ENCODE results near the gene PHTF1.

Gene PHTF1

DNA sequence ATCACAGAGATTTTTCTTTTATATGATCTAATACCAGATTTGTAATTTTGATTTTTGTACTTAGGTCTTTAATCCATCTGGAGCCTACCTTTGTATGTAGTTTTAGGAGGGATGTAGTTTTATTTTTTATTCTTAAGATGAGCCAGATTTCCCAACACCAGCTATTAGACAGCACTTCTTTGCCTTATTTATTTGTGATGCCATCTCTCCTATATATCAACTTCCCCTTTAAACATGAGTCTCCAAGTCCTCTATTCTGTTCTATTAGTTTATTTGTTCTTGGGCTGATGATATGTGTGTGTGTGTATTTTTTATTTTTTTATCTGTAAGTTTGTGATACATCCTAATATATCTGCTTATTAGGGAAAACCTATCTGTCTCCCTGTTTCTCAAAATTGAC, 94.2 kb downstream of the PHTF1 start:
- DNase-seq (ENCODE audit: low read depth) = no peak

DNA sequence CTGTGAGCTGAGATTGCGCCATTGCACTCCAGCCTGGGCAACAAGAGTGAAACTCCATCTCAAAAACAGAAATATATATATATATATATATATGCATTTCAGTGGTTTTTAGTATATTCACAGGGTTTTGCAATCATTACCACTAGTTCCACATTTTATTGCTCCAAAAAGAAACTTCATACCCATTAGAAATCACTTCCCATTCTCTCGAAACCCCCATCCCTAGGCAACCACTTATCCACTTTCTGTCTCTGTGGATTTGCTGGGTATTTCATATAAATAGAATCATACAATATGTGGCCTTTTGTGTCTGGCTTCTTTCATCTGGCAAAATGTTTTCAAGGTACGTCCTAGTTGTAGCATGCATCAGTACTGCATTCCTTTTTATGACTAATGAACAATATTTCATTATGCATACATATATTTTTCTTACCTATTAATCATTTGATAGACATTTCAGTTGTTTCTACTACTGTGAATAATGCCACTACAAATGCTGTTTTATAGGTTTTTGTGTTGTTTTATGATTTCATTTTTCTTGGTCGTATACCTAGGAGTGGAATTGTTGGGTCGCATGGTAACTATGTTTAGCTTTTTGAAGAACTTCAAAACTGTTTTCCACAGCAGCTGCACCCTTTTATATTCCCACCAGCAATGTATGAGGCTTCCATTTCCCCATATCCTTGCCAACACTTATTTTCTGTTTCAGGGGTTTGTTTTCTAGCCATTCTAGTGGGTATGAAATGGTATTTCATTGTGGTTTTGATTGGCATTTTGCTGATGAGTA, 95.9 kb downstream of the PHTF1 start:
- no peak for DNase-seq (ENCODE audit: low read depth)

DNA sequence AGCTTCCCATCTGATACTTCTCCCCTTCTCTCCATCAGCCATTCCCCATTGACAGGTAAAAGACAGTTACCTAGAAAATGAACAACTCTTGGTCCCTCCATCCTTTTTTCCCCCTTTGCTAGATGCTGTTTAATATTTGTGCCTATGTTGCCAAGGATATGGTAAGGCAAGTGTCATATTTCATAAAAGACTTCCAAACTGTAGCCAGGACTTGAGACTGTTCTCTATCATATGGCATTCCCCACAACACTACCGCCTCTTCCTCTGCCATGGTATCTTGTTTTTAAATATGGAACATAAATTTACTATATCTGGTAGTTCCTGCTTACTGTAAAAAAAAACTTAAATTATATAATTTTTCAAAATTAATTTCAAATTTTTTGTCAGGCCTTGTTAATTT, 97.2 kb downstream of the PHTF1 start:
- no peak for DNase-seq (ENCODE audit: low read depth)

DNA sequence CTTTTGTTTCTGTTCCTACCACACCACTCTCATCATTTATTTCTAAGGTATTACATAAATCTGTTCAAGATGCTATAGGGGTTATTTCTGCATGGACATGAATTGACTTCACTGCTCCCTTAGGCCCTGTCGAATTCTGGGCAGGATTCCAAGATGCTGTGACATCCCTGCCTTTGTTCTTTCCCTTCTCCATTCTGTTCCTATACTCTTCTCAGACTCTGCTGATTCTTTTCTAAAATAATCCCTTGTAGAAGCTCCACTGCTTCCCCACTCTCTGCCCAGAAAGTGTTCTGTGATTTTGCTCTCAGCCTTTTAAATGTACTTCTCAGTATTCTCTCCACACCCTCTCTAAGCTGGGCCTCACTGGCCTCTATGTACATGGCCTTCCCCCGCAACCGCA, 99.2 kb downstream of the PHTF1 start:
- DNase-seq (ENCODE audit: low read depth) = no peak

DNA sequence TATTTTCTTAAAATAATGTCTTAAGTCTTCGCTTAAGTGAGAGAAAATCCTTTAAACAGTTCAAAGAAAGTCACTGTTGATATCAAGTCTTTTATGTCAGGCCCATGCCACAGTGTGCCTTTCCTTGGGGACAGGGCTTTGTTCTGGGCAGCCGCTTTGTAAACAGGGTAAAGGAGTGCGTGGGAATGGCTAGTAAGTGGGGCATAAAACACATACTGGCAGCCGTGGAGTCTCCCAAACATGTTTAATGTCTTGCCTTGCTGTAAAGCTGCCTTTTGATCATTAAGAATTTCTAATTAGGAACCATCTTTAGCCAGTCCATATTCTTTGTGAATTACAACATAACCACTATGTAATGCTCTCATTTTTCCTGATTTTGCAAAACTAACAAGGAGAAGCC, 99.7 kb downstream of the PHTF1 start:
- no peak for DNase-seq (ENCODE audit: low read depth)

DNA sequence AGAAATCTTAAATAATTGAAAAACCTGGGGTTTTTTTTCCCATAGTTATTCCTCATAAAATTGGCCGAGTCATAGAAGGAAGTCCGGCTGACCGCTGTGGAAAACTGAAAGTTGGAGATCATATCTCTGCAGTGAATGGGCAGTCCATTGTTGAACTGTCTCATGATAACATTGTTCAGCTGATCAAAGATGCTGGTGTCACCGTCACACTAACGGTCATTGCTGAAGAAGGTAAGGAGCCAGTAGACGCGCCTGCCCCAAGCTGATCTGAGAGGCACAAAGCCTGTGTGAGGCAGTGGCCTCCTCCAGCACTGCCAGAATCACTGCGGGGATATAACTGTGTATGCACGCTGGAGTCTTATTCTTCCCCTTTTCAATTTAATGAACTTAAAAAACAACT, 100.3 kb downstream of the PHTF1 start:
- no peak for DNase-seq (ENCODE audit: low read depth)

DNA sequence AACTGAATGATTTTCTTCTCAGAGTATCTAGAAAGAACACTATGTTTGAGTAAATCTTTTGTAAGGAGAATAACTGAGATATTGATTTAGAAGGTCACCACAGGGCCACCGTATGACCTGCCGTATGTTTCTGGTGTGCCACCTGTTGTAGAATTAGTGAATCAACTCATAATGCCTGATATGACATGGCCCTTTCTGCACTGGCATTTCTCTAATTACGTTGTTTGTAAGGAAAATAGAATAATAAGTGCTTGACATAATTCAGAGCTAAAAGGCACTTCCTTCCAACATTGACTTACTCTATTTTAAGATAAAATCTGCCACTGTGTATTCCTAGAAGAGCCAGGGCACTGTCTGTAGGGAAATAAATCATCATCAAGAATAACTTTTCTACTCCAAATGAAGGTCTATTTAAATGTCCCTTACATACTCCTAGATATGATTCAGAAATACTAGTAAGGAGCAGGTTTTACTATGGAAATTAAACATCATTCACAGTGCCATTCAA, 101.7 kb downstream of the PHTF1 start:
- DNase-seq (ENCODE audit: low read depth) = no peak

DNA sequence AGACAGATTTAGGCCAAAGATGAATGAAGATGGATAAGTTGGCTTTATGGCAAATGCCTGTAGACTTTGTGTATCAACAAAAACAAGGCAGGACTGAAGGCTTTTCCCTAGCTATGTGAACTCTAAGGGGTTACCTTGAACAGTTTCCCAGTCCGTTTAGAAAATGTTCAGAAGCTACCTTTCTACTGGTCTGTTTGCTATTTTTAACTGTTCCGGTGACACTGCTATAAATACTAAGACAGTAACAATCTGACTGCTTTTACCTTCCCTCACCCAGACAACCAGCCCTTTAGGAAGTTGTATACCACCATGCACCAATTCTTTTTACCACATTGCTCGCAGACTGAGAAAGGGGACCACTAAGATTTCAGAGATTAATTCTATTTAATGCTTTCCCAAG, 102.2 kb downstream of the PHTF1 start:
- DNase-seq (ENCODE audit: low read depth) = no peak

DNA sequence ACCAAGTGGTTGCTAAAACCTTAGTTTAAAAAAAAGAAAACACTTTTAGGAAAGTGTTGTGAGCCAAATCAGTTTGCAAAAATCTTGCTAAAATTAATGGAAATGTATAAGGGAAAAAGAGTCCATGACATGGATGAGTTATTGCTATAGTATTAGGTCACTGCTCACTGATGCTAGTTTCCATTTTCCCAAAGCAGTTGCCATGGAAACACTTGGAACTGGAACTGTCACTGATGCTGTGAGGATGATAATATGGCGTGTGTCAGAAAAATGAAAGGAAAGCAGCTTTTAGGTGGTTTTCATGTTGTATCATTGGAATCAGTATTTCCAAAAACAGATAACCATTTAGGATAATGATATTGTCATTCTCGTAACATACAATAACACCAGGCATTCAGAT, 104.4 kb downstream of the PHTF1 start:
- no peak for DNase-seq (ENCODE audit: low read depth)

DNA sequence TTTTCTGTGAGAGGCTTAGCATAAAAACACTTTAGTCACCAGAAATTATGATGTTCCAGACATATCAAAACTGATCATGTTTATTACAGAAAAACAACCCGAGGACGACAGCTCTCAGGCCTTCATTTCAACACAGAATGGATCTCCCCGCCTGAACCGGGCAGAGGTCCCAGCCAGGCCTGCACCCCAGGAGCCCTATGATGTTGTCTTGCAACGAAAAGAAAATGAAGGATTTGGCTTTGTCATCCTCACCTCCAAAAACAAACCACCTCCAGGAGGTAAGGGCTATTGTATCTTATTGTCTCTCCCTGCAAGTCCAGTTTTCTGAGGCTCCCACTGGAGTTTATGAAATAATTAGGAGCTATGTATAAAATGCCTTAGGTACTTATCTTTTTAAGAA, 105.5 kb downstream of the PHTF1 start:
- no peak for DNase-seq (ENCODE audit: low read depth)

DNA sequence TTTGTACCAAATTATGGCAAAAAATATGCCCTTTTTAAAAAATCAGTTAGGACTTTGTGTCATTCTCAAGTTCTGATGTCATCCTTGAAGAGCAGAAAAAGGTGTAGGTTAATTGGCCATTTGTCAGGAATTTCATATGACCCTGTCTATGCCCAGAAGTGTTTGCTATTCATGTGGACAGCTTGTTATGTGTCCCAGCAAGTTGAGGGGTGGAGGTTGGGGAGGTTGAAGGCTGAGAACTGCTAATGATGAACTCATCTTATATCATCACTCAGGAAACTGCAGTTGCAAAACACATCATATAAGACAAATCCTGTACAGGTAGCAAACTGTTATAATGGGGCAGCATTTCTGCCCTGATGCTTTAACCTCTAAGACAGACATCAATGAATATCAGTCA, 106.5 kb downstream of the PHTF1 start:
- DNase-seq (ENCODE audit: low read depth) = no peak

DNA sequence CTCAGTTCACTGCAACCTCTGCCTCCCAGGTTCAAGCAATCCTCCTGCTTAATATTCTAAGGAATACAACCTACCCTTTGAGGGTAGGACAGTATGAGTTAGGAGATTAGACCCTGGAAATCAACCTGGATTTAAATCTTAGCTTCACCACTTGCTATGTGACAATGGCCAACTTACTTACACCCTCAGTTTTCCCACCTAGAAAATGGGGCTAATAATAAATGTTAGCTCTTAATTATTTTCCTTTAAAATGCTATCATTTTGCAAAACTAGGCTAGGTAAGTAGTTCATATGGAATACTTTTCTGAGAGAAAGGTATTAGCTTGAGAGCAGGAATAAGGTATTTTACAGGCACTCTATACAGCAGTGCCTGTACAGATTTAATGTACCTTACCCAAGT, 110.8 kb downstream of the PHTF1 start:
- DNase-seq (ENCODE audit: low read depth) = no peak

DNA sequence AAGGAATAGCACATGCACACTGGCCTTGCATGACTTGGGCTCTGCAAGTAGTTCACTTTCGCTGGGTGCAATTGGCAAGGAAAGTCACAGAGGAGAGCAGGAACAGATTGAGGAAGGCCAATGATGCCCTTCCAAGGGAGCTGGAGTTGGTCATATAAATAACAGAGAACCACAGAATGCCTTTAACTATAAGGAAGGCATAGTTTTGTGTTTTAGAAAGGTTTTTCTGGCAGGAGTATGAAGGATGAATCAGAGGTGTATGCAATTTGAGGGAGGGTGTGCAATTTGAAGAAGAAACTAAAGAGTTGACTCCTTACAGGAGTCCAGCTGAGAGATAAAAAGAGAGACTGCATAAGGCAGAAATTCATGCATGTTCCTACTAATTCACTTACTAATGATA, 112.1 kb downstream of the PHTF1 start:
- DNase-seq (ENCODE audit: low read depth) = no peak

Measured in stimulated activated CD8-positive, alpha-beta memory T cell treated with anti-CD3 and anti-CD28 coated beads, Interleukin-7, amount 100 ng/mL, for 24 hours (primary cell).